HG02798 (cell line): ENCODE data around the gene CLSTN2.
"Not testable (repeated sequence)": the region's sequence is repeated elsewhere in the genome, so short reads cannot be mapped to it uniquely, and the experiment has no call there.

Experiments
- ATAC-seq: cut with Tn5 transposase; IDR thresholded peaks from one replicate; pipeline ENCODE4 v1.9.1; 2021; ENCODE audit warnings: mild to moderate bottlenecking; ENCODE audit not compliant: unreplicated experiment, poor library complexity

Gene CLSTN2

GRCh38 chr3:140394488-140395133 is 459.6 kb downstream of the CLSTN2 start:
- no peak for ATAC-seq

DNA sequence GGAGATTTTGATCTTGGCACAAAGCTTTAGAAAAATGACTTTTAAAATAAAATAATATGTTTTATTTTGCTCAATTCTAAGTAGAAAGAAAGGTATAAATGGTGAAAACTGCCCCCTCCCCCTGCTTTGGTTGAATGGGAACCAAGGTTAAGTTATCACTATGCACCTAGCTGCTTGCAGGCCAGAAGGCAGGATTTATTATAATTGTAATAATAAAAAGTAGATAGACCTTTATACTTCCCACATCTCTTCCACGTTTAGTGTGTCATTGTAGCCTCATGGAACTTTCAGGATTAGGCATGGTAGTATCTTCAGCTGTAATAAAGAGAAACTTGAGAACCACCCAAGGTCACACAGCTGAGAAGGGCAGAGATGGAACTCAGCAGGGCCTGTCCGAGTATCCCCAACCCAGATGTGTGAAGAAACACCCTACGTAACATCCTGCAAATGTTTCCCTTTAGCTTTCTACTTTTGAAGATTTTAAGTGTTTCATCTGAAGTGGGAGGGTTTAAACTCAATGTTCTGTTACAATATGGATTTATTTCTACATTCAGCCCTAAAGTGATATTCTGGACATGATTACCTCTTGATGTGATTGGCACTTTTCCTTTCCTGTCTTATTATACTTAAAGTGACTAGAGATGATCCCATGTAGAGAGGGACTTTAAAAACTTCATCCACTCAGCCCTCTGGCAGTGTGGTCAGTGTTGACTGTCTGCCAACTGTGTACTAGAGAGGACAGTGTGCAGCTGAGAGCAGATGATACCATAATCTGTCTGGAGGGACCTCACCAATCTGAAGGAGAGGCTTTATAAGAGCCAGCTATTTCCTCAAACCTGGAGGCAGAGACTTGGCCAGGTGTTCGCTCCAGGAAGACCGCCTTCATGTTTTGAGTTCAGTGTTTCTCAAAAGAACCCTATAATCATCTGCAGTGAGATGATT is 460.4 kb downstream of the CLSTN2 start:
- no peak for ATAC-seq

GRCh38 chr3:140396110-140396509 is 461.1 kb downstream of the CLSTN2 start:
- ATAC-seq: no peak

GRCh38 chr3:140397847-140398246 is 462.9 kb downstream of the CLSTN2 start:
- ATAC-seq: peak; percentile 32

- no peak for ATAC-seq
These were observed 463.4 kb downstream of the CLSTN2 start for GRCh38 chr3:140398387-140398786.

DNA sequence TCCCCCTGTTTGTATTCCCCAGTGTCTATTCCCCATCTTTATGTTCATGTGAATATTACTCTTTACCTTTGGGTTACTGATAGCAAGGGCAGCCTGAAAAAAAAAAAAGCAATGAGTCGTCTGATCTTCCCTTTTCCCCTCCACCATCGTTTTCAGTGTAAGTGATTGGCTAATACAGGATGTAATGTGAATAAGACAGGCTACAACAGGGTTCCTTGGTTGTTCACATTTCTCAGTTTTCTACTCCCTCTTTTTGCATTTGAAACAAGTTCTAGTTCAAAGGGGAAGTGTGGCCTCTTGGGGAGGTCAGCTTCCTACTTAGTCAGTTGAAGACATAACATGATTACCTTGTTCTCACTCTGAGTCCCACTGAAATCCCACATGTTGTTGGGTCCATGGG is 464.9 kb downstream of the CLSTN2 start:
- ATAC-seq: no peak

- no peak for ATAC-seq
These were observed 468.1 kb downstream of the CLSTN2 start for GRCh38 chr3:140403079-140403478.

DNA sequence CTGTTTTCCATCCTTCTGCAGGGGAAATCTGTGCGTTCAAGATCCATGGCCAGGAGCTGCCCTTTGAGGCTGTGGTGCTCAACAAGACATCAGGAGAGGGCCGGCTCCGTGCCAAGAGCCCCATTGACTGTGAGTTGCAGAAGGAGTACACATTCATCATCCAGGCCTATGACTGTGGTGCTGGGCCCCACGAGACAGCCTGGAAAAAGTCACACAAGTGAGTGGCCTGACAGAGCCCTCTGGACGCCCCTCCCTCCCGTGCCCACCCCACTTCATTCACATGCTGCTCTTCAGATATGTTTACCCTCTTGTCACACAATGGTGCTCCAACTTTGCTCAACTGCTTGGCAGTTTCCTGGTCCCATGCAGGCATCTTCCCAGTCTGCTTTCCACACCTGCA is 468.6 kb downstream of the CLSTN2 start:
- ATAC-seq: no peak

DNA sequence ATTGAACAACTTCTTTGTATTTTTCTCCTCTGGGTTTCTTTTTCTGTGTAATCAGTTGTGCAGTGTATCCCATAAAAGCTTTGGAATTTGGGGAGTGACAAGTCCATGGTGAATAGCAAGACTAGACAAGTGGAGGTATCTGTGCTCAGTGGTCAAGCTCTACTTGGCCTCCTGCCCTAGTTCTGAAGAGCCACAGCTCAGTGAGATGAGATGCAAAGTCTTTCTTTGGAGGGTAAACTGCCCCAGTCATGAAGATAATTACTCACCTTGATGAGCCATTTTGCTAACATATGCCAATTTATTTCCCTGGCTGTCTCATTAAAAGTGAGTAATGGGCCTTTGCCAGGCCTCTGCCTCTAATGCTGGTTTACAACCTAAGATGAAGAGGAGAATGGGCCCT is 471.7 kb downstream of the CLSTN2 start:
- ATAC-seq: no peak

- no peak for ATAC-seq
These were observed 473.3 kb downstream of the CLSTN2 start for GRCh38 chr3:140408252-140408651.

- ATAC-seq: no peak
These were observed 481.7 kb downstream of the CLSTN2 start for GRCh38 chr3:140416666-140417065.

DNA sequence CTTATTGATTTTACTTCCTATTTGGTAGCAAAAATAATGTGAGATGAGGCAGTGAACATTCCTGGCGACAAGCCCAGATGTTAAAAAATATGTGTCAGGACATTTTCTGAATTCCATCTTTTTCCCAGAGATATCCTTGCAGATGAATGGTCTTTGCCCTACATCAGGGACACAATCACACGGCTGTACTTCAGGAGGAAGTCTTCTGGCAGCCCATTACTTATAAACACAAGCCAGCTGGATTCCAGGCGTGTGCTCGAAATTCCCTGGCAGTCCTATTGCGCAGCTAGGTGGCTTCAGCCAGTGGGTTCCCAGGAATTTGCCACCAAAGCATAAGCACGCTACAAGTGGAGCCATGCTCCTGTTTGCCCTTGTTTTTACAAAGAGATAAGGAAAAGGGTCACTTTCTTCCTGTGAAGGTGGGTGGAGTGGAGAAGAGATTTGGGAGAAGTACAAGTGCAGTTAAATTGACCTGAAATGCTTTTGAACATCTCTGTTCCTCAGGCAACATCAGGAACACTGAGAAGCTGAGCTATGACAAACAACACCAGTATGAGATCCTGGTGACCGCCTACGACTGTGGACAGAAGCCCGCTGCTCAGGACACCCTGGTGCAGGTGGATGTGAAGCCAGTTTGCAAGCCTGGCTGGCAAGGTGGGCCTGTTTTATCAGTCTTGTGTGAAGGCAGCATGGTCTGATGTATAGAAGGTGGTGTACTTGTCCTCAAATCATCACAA is 485.8 kb downstream of the CLSTN2 start:
- ATAC-seq: no peak

DNA sequence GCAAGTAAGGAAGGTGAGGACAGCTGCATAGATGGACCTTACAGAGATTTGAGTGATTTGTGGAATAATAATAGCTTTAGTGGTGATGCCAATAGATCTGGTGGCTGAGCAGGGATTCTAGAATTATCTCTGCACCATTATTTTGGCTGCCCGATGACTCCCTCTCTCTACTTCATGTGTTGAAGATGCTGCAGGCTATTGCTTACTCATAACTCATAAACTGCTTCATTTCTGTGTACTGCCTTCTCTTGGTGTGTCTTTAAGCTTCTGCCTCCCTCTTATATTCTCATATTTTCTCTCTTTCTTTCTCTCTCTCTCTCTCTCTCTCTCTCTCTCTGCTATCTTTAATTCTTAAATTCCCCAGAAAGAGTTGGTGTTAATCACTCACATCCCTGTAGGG is 486.9 kb downstream of the CLSTN2 start:
- ATAC-seq: no peak

DNA sequence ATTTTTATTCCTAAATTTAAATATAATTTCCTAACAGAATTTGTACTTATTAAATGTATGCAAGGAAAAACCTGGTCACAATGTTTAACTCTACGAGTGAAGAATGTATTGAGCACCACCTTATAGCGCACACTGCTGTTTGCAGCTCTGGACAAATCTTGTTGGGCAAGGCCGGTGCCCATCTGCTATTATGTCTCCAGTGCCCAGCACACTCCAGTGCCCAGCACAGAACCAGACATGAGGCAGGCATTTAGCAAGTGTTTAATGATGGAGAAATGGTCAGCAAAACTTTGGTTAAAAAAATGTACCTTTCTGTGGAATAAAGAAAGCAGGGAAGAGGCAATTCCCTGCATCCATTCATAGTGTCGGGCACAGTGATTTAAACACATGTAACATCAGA is 488.2 kb downstream of the CLSTN2 start:
- no peak for ATAC-seq

GRCh38 chr3:140423574-140423973 is 488.6 kb downstream of the CLSTN2 start:
- not testable (repeated sequence) for ATAC-seq

- no peak for ATAC-seq
These were observed 489.2 kb downstream of the CLSTN2 start for GRCh38 chr3:140424211-140424610.

- ATAC-seq: no peak
These were observed 489.7 kb downstream of the CLSTN2 start for GRCh38 chr3:140424726-140425125.

GRCh38 chr3:140427786-140428185 is 492.8 kb downstream of the CLSTN2 start:
- ATAC-seq: no peak

- no peak for ATAC-seq
These were observed 493.4 kb downstream of the CLSTN2 start for GRCh38 chr3:140428380-140428779.

GRCh38 chr3:140429791-140430190 is 494.8 kb downstream of the CLSTN2 start:
- ATAC-seq: no peak

- no peak for ATAC-seq
These were observed 495.5 kb downstream of the CLSTN2 start for GRCh38 chr3:140430494-140430893.
